Stimulated activated CD4-positive, alpha-beta T cell treated with anti-CD3 and anti-CD28 coated beads, Interleukin-15, amount 100 ng/mL, for 1 hour (primary cell): ENCODE measurements around the gene PPP3CA.
A peak's percentile ranks its signal among the peaks of the same experiment; 100 is the strongest.

ENCODE experiments used
- DNase-seq, 2 donors: peaks; one replicate each; pipeline ENCODE4 v3.0.0-alpha.2; 2020; ENCODE audit warnings: low read depth in 1 of 2, low spot score in 1 of 2

Gene PPP3CA

GRCh38 chr4:101289306-101289705 lies 58.0 kb downstream of the PPP3CA start:
- no peak for DNase-seq

- no peak for DNase-seq
Observed at GRCh38 chr4:101288365-101289145, 58.8 kb downstream of the PPP3CA start.

- no peak for DNase-seq
Observed at GRCh38 chr4:101287324-101287723, 60.0 kb downstream of the PPP3CA start.

- DNase-seq: no peak
Observed at GRCh38 chr4:101286663-101287062, 60.7 kb downstream of the PPP3CA start.

- DNase-seq: no peak
Observed at GRCh38 chr4:101285985-101286384, 61.3 kb downstream of the PPP3CA start.

- no peak for DNase-seq
Observed at GRCh38 chr4:101284546-101284945, 62.8 kb downstream of the PPP3CA start.

GRCh38 chr4:101283434-101283833 lies 63.9 kb downstream of the PPP3CA start:
- DNase-seq: no peak

- peak in 1 of 2 donors; percentile 5 for DNase-seq
Observed at GRCh38 chr4:101282076-101282844, 65.1 kb downstream of the PPP3CA start.

- no peak for DNase-seq
Observed at GRCh38 chr4:101280866-101281600, 66.3 kb downstream of the PPP3CA start.

GRCh38 chr4:101279377-101279871 lies 67.9 kb downstream of the PPP3CA start:
- DNase-seq: no peak

GRCh38 chr4:101277671-101278070 lies 69.7 kb downstream of the PPP3CA start:
- no peak for DNase-seq

- DNase-seq: no peak
Observed at GRCh38 chr4:101276661-101277060, 70.7 kb downstream of the PPP3CA start.

GRCh38 chr4:101274888-101275752 lies 72.2 kb downstream of the PPP3CA start:
- no peak for DNase-seq

- DNase-seq: no peak
Observed at GRCh38 chr4:101271516-101271915, 75.8 kb downstream of the PPP3CA start.

- DNase-seq: no peak
Observed at GRCh38 chr4:101269682-101270081, 77.6 kb downstream of the PPP3CA start.

- DNase-seq: no peak
Observed at GRCh38 chr4:101265816-101266172, 81.5 kb downstream of the PPP3CA start.

GRCh38 chr4:101264993-101265815 lies 82.1 kb downstream of the PPP3CA start:
- no peak for DNase-seq

GRCh38 chr4:101264512-101264911 lies 82.8 kb downstream of the PPP3CA start:
- DNase-seq: no peak

- no peak for DNase-seq
Observed at GRCh38 chr4:101262683-101263082, 84.6 kb downstream of the PPP3CA start.

GRCh38 chr4:101259876-101260275 lies 87.5 kb downstream of the PPP3CA start:
- DNase-seq: no peak
